MM.1S (cell line): ENCODE measurements around the gene SNRK.

ENCODE experiments used
- DNase-seq: peaks from one replicate; pipeline ENCODE4 v3.0.0-alpha.2; 2015
- H2AFZ ChIP-seq: fragments of 300-600 bp; sonication (generic); 2 replicates; pipeline ENCODE4 v1.6.0; 2016; ENCODE audit warnings: antibody characterized with exemption, low read length
- H3F3A ChIP-seq: fragments of 300-600 bp; sonication (generic); 2 replicates; pipeline ENCODE4 v1.6.1; 2016; ENCODE audit warnings: mild to moderate bottlenecking, antibody characterized with exemption, low read length, moderate library complexity, mixed read lengths; ENCODE audit not compliant: insufficient read depth
- H3K27ac ChIP-seq: fragments of 300-600 bp; sonication (generic); 2 replicates; pipeline ENCODE4 v1.5.1; 2016; ENCODE audit warnings: mild to moderate bottlenecking, low read length
- H3K27me3 ChIP-seq: fragments of 300-600 bp; sonication (generic); replicated peaks from 2 replicates; pipeline ENCODE4 v1.6.0; 2016; ENCODE audit warnings: low read length; ENCODE audit not compliant: insufficient read depth
- H3K36me3 ChIP-seq: fragments of 300-600 bp; sonication (generic); replicated peaks from 2 replicates; pipeline ENCODE4 v1.6.1; 2016; ENCODE audit warnings: mild to moderate bottlenecking, low read length, mixed read lengths; ENCODE audit not compliant: insufficient read depth
- H3K4me1 ChIP-seq: fragments of 300-600 bp; sonication (generic); 2 replicates; pipeline ENCODE4 v1.6.1; 2016; ENCODE audit warnings: low read length, mixed read lengths
- H3K4me2 ChIP-seq: fragments of 300-600 bp; sonication (generic); 2 replicates; pipeline ENCODE4 v1.6.0; 2016; ENCODE audit warnings: low read depth, low read length
- H3K4me3 ChIP-seq: fragments of 300-600 bp; sonication (generic); 2 replicates; pipeline ENCODE4 v1.5.1; 2016; ENCODE audit warnings: low read length, mixed read lengths
- H3K79me2 ChIP-seq: fragments of 300-600 bp; sonication (generic); 2 replicates; pipeline ENCODE4 v1.6.1; 2016; ENCODE audit warnings: mixed run types, low read length, mixed read lengths
- H3K9ac ChIP-seq: fragments of 300-600 bp; sonication (generic); 2 replicates; pipeline ENCODE4 v1.6.1; 2016; ENCODE audit warnings: low read length, mixed read lengths
- H3K9me2 ChIP-seq: fragments of 300-600 bp; sonication (generic); replicated peaks from 2 replicates; pipeline ENCODE4 v1.6.1; 2016; ENCODE audit warnings: mild to moderate bottlenecking, low read length, mixed read lengths; ENCODE audit not compliant: insufficient read depth
- H3K9me3 ChIP-seq: fragments of 300-600 bp; sonication (generic); replicated peaks from 2 replicates; pipeline ENCODE4 v1.6.1; 2016; ENCODE audit warnings: mild to moderate bottlenecking, low read length, mixed read lengths; ENCODE audit not compliant: insufficient read depth
- H4K20me1 ChIP-seq: fragments of 300-600 bp; sonication (generic); 2 replicates; pipeline ENCODE4 v1.6.1; 2016; ENCODE audit warnings: mild to moderate bottlenecking, low read length, moderate library complexity, mixed read lengths; ENCODE audit not compliant: insufficient read depth
- EZH2 ChIP-seq: fragments of 300-600 bp; sonication (generic); optimal IDR thresholded peaks from 2 replicates; pipeline ENCODE3; 2017; ENCODE audit warnings: low read depth, mild to moderate bottlenecking, antibody characterized with exemption, low read length, mixed read lengths
- EZH2phosphoT487 ChIP-seq: fragments of 300-600 bp; sonication (generic); IDR thresholded peaks from 2 replicates; pipeline ENCODE4 v1.6.1; 2018; ENCODE audit warnings: antibody characterized with exemption, low read length
- TF ChIP-seq, protein P1 (sequence below): fragments of 300-600 bp; sonication (generic); IDR thresholded peaks from 2 replicates; pipeline ENCODE4 v1.5.1; 2016; ENCODE audit warnings: antibody characterized with exemption, low read length, mixed read lengths

SNRK gene

DNA sequence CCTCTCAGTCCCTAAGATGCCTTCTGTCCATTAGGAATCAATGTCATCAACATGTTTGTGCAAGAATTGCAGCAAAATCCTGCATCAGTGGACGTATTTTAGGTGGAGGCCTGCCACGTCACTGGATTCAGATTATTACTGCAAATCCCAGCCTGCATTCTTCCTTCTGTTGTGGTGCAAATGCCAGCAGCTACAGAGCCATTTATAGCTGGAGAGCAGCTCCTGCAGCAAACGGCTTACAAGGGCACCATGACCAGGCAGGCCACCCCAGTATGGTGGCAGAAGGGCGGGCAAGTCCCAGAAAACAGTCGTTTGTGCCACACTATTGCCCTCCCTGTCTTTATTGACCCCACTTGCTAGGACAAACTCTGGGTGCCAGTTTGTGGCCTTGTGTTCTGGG, 74.7 kb downstream of the SNRK start:
- Histone ChIP-seq H3K9ac (no peak overlapping the region), H3K9me3 (no peaks in the 10 kb centered on the region), H3K4me1 (no peaks in the 10 kb centered on the region), H3K9me2 (no peaks in the 10 kb centered on the region), H3K4me3 (no peak overlapping the region), H3K36me3 (no peaks in the 10 kb centered on the region), H4K20me1 (no peaks in the 10 kb centered on the region), H3K27me3 (no peaks in the 10 kb centered on the region), H3F3A (no peaks in the 10 kb centered on the region), H2AFZ (no peak overlapping the region), H3K4me2 (no peak overlapping the region), H3K79me2 (no peaks in the 10 kb centered on the region), H3K27ac (no peak overlapping the region)
- no peak for TF ChIP-seq EZH2phosphoT487
- TF ChIP-seq, protein P1, sequence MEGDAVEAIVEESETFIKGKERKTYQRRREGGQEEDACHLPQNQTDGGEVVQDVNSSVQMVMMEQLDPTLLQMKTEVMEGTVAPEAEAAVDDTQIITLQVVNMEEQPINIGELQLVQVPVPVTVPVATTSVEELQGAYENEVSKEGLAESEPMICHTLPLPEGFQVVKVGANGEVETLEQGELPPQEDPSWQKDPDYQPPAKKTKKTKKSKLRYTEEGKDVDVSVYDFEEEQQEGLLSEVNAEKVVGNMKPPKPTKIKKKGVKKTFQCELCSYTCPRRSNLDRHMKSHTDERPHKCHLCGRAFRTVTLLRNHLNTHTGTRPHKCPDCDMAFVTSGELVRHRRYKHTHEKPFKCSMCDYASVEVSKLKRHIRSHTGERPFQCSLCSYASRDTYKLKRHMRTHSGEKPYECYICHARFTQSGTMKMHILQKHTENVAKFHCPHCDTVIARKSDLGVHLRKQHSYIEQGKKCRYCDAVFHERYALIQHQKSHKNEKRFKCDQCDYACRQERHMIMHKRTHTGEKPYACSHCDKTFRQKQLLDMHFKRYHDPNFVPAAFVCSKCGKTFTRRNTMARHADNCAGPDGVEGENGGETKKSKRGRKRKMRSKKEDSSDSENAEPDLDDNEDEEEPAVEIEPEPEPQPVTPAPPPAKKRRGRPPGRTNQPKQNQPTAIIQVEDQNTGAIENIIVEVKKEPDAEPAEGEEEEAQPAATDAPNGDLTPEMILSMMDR: no peak
- no peak for TF ChIP-seq EZH2
- no peak for DNase-seq

DNA sequence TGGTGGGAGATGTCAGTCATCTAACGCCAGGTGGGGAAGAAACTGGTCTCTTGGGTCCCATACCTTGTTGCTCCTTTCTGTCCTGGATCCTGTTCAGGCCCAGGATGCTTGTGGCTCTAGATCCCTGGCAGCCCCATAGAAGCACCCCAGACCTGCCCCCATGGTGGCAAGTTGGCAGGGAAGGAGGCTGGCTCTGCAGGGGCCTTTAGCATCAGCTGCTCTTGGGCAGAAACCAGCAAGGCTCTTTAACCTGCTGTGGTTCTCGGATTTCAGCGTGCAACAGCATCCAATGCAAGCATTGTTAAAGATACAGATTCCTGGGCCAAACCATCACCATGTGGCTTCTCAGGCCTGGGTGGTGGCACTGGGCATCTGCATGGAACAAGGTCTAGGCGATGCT, 75.8 kb downstream of the SNRK start:
- no peaks in the 10 kb centered on the region for H3K9me2 ChIP-seq
- no peak overlapping the region for H3K9ac ChIP-seq
- no peaks in the 10 kb centered on the region for H3K4me1 ChIP-seq
- H3K36me3 ChIP-seq: no peaks in the 10 kb centered on the region
- no peaks in the 10 kb centered on the region for H4K20me1 ChIP-seq
- no peak for TF ChIP-seq EZH2
- TF ChIP-seq EZH2phosphoT487: no peak
- TF ChIP-seq, protein P1: no peak
- no peak overlapping the region for H3K27ac ChIP-seq
- H3F3A ChIP-seq: no peaks in the 10 kb centered on the region
- H3K27me3 ChIP-seq: no peaks in the 10 kb centered on the region
- no peak for DNase-seq
- no peaks in the 10 kb centered on the region for H3K9me3 ChIP-seq
- no peak overlapping the region for H3K4me3 ChIP-seq
- H2AFZ ChIP-seq: no peak overlapping the region
- no peak overlapping the region for H3K4me2 ChIP-seq
- no peaks in the 10 kb centered on the region for H3K79me2 ChIP-seq

DNA sequence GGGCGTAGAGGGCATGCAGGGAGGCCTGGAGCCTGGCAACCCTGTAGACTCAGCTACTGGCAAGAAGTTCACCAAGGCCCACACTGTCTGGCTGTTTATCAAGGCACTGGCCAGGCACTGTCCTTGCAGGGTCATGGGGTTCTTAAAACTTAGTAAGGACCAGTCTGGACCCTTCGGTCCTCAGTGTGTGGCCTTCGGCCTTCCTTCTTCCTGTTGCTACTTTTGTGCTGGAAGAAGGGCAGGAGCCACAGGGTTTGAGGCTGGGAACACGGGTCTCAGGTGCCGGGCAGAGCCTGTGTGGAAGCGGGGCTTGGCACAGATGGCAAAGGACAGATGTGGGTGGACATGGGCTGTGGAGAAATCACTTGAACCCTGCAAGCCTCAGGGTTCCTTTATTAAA, 76.6 kb downstream of the SNRK start:
- no peaks in the 10 kb centered on the region for H3K27me3 ChIP-seq
- no peak overlapping the region for H2AFZ ChIP-seq
- no peak for DNase-seq
- no peak overlapping the region for H3K27ac ChIP-seq
- no peaks in the 10 kb centered on the region for H3K4me1 ChIP-seq
- no peaks in the 10 kb centered on the region for H3K36me3 ChIP-seq
- no peak overlapping the region for H3K4me2 ChIP-seq
- H3F3A ChIP-seq: no peaks in the 10 kb centered on the region
- TF ChIP-seq, protein P1: no peak
- no peak for TF ChIP-seq EZH2phosphoT487
- TF ChIP-seq EZH2: no peak
- H3K9me3 ChIP-seq: no peaks in the 10 kb centered on the region
- no peaks in the 10 kb centered on the region for H3K9me2 ChIP-seq
- no peaks in the 10 kb centered on the region for H4K20me1 ChIP-seq
- no peak overlapping the region for H3K4me3 ChIP-seq
- H3K9ac ChIP-seq: no peak overlapping the region
- no peaks in the 10 kb centered on the region for H3K79me2 ChIP-seq
